HCT116 (cell line): ENCODE measurements around the gene CDK19. TPM values are rescaled to one million over a fixed set of nuclear protein-coding genes. Genes with fewer than 3 reads are reported as not detected.
"Not testable (repeated sequence)": the region's sequence is repeated elsewhere in the genome, so short reads cannot be mapped to it uniquely, and the experiment has no call there.

Experiments used
- ATAC-seq: fragments of 200-7000 bp; cut with Tn5 transposase; 2 replicates; pipeline ENCODE4 v1.9.1; 2020; ENCODE audit warnings: mild to moderate bottlenecking, moderate library complexity
- BruUV-seq: library from RNA; stranded (reverse); fragments of 400-500 nt; replicated peaks from 2 replicates; lab custom pipeline; 2021; lab: Mats Ljungman, UMichigan
- CTCF ChIA-PET: fragments of 300-600 bp; sonication (Branson Sonifier 250); formaldehyde crosslinking; loops from one replicate; lab custom pipeline; 2021; ENCODE audit warnings: antibody characterized with exemption; lab: Charles Lee
- POLR2A ChIA-PET: fragments of 300-600, 350-600 bp; sonication (Branson Sonifier 250); formaldehyde crosslinking; loops from one replicate; lab custom pipeline; 2021; ENCODE audit warnings: antibody characterized with exemption; lab: Charles Lee
- RAD21 ChIA-PET, 2 experiments: fragments of 300-600 bp; sonication (Branson Sonifier 250); formaldehyde crosslinking; loops; one replicate each; lab custom pipeline; 2023; ENCODE audit warnings: low total read pairs in 2 of 2; ENCODE audit not compliant: uncharacterized antibody in 2 of 2, unreplicated experiment in 2 of 2, low non-redundant PET in 1 of 2; lab: Charles Lee
- DNase-seq: peaks from one replicate; pipeline ENCODE4 v3.0.0-alpha.2; 2010; ENCODE audit warnings: low read depth, low spot score
- H2AFZ ChIP-seq: fragments of 200-600 bp; shearing (Covaris generic), sonication (generic); 2 replicates; pipeline ENCODE4 v1.6.1; 2017; ENCODE audit warnings: low read depth, mixed run types, mixed read lengths, antibody characterized with exemption, low read length; ENCODE audit not compliant: poor library complexity, severe bottlenecking
- H3K27ac ChIP-seq: 2 replicates; pipeline ENCODE4 v1.5.1; 2012; ENCODE audit warnings: low read depth, low read length
- H3K27me3 ChIP-seq: fragments of 200-600 bp; sonication (generic); 2 replicates; pipeline ENCODE4 v1.6.1; 2016; ENCODE audit warnings: mixed run types, low read length, mixed read lengths; ENCODE audit not compliant: insufficient read depth
- H3K36me3 ChIP-seq, 2 experiments: fragments of 200-500 bp in 1 of 2; fragments of 200-600 bp in 1 of 2; sonication (Bioruptor generic) in 1 of 2; sonication (generic) in 1 of 2; 2 replicates each; pipeline versions ENCODE4 v1.5.1 to v1.6.1; 2014 to 2016; ENCODE audit warnings: low read length in 2 of 2, inconsistent platforms in 1 of 2, mixed read lengths in 1 of 2, mixed run types in 1 of 2; ENCODE audit not compliant: insufficient read depth in 2 of 2, control insufficient read depth in 1 of 2
- H3K4me1 ChIP-seq, 2 experiments: fragments of 200-600 bp in 1 of 2; sonication (generic) in 1 of 2; 2 replicates each; pipeline versions ENCODE4 v1.5.1 to v1.6.1; 2012 to 2017; ENCODE audit warnings: low read length in 2 of 2, inconsistent platforms in 1 of 2, mild to moderate bottlenecking in 1 of 2, mixed read lengths in 1 of 2, mixed run types in 1 of 2, moderate library complexity in 1 of 2; ENCODE audit not compliant: insufficient read depth in 2 of 2, control insufficient read depth in 1 of 2
- H3K4me2 ChIP-seq: fragments of 200-600 bp; sonication (generic); 2 replicates; pipeline ENCODE4 v1.6.1; 2017; ENCODE audit warnings: mixed run types, low read length, mixed read lengths
- H3K4me3 ChIP-seq, 2 experiments: fragments of 200-600 bp in 1 of 2; sonication (generic) in 1 of 2; replicated peaks in 1 of 2; 2 replicates each; pipeline ENCODE4 v1.5.1; 2011 to 2016; ENCODE audit warnings: low read length in 2 of 2, control low read depth in 1 of 2, low read depth in 1 of 2, mild to moderate bottlenecking in 1 of 2, mixed read lengths in 1 of 2, mixed run types in 1 of 2
- H3K79me2 ChIP-seq: fragments of 200-600 bp; sonication (generic); 2 replicates; pipeline ENCODE4 v1.6.1; 2017; ENCODE audit warnings: mild to moderate bottlenecking, mixed run types, low read length, moderate library complexity, mixed read lengths; ENCODE audit not compliant: insufficient read depth
- H3K9ac ChIP-seq: fragments of 200-600 bp; sonication (generic); 2 replicates; pipeline ENCODE4 v1.6.1; 2016; ENCODE audit warnings: low read length, mixed read lengths
- H3K9me2 ChIP-seq: fragments of 200-600 bp; sonication (generic), shearing (Covaris generic); 2 replicates; pipeline ENCODE4 v1.6.1; 2017; ENCODE audit warnings: mixed run types, mild to moderate bottlenecking, moderate library complexity; ENCODE audit not compliant: insufficient read depth
- H3K9me3 ChIP-seq, 2 experiments: fragments of 200-500 bp in 1 of 2; fragments of 200-600 bp in 1 of 2; sonication (Bioruptor generic) in 1 of 2; sonication (generic) in 1 of 2; 2 replicates each; pipeline ENCODE4 v1.6.1; 2014 to 2017; ENCODE audit warnings: low read length in 2 of 2, mixed read lengths in 2 of 2, inconsistent platforms in 1 of 2, low read depth in 1 of 2, mild to moderate bottlenecking in 1 of 2, mixed run types in 1 of 2, moderate library complexity in 1 of 2; ENCODE audit not compliant: control insufficient read depth in 1 of 2, insufficient read depth in 1 of 2
- H4K20me1 ChIP-seq: fragments of 200-600 bp; sonication (generic), shearing (Covaris generic); 2 replicates; pipeline ENCODE4 v1.6.1; 2017; ENCODE audit warnings: mixed run types, mild to moderate bottlenecking, moderate library complexity; ENCODE audit not compliant: insufficient read depth
- EZH2 ChIP-seq: fragments of 200-600 bp; sonication (generic); IDR thresholded peaks from 2 replicates; pipeline ENCODE4 v1.6.1; 2017; ENCODE audit warnings: antibody characterized with exemption, mixed run types
- RAD21 ChIP-seq: IDR thresholded peaks from 2 replicates; pipeline ENCODE4 v1.6.1; 2012; ENCODE audit warnings: low read depth, mild to moderate bottlenecking
- intact Hi-C: fragments of 100-400 bp; cut with micrococcal nuclease; formaldehyde crosslinking; loops from 2 replicates; pipeline ENCODE4 v1.10.0; 2022
- total RNA-seq: library from RNA; stranded (reverse); gene quantifications from one replicate; pipeline ENCODE4 v1.2.1, GENCODE V29; 2021; ENCODE audit not compliant: unreplicated experiment
- TF ChIP-seq, protein P1 (sequence below): IDR thresholded peaks from 2 replicates; pipeline ENCODE4 v1.6.1; 2012; ENCODE audit warnings: low read depth

Gene CDK19
- total RNA-seq, 1 experiment from 2014 or later, result 20.0 TPM

GRCh38 chr6:110755411-110755834 lies 59.8 kb downstream of the CDK19 start (continued):
- TF ChIP-seq, protein P1, sequence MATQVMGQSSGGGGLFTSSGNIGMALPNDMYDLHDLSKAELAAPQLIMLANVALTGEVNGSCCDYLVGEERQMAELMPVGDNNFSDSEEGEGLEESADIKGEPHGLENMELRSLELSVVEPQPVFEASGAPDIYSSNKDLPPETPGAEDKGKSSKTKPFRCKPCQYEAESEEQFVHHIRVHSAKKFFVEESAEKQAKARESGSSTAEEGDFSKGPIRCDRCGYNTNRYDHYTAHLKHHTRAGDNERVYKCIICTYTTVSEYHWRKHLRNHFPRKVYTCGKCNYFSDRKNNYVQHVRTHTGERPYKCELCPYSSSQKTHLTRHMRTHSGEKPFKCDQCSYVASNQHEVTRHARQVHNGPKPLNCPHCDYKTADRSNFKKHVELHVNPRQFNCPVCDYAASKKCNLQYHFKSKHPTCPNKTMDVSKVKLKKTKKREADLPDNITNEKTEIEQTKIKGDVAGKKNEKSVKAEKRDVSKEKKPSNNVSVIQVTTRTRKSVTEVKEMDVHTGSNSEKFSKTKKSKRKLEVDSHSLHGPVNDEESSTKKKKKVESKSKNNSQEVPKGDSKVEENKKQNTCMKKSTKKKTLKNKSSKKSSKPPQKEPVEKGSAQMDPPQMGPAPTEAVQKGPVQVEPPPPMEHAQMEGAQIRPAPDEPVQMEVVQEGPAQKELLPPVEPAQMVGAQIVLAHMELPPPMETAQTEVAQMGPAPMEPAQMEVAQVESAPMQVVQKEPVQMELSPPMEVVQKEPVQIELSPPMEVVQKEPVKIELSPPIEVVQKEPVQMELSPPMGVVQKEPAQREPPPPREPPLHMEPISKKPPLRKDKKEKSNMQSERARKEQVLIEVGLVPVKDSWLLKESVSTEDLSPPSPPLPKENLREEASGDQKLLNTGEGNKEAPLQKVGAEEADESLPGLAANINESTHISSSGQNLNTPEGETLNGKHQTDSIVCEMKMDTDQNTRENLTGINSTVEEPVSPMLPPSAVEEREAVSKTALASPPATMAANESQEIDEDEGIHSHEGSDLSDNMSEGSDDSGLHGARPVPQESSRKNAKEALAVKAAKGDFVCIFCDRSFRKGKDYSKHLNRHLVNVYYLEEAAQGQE, result no peak
- TF ChIP-seq EZH2 (no peak), RAD21 (no peak)

GRCh38 chr6:110753936-110754668 lies 61.2 kb downstream of the CDK19 start:
- H3K27ac ChIP-seq, ATAC-seq, DNase-seq, H3K9me2 ChIP-seq, H3K79me2 ChIP-seq, H3K4me1 ChIP-seq, CTCF ChIA-PET, RAD21 ChIA-PET, H3K9ac ChIP-seq, H3K4me2 ChIP-seq, H2AFZ ChIP-seq, H3K27me3 ChIP-seq, intact Hi-C loops, H3K36me3 ChIP-seq, H4K20me1 ChIP-seq, POLR2A ChIA-PET, H3K9me3 ChIP-seq, BruUV-seq, H3K4me3 ChIP-seq: not testable (repeated sequence)
